Activated T-helper 1 cell treated with anti-CD3 and anti-CD28 coated beads, Interleukin-12 subunit alpha, Interleukin-12 subunit beta, Interleukin-2, Interleukin-4 antibody, amounts not matched to agents 30 ng/mL and 10 ng/mL and 1 ng/mL, durations not matched to agents 14 hours and 24 hours and 36 hours (primary cell): ENCODE measurements around the gene PCID2. TPM values are rescaled to one million over a fixed set of nuclear protein-coding genes. Genes with fewer than 3 reads are reported as not detected.

ENCODE experiments used
- DNase-seq: peaks from one replicate; pipeline ENCODE4 v3.0.0; 2021; ENCODE audit warnings: low spot score
- H3K27ac Mint-ChIP-seq: one replicate; pipeline ENCODE4 v1.8.0; 2021; ENCODE audit warnings: mild to moderate bottlenecking, mixed read lengths
- H3K27me3 Mint-ChIP-seq: one replicate; pipeline ENCODE4 v1.8.0; 2022; ENCODE audit warnings: mild to moderate bottlenecking, moderate library complexity, mixed read lengths; ENCODE audit not compliant: insufficient read depth
- H3K36me3 Mint-ChIP-seq: one replicate; pipeline ENCODE4 v1.8.0; 2021; ENCODE audit warnings: low read depth, mixed read lengths
- H3K4me1 Mint-ChIP-seq: one replicate; pipeline ENCODE4 v1.8.0; 2021; ENCODE audit warnings: low read depth, mixed read lengths
- H3K4me3 Mint-ChIP-seq: one replicate; pipeline ENCODE4 v1.8.0; 2021; ENCODE audit warnings: mild to moderate bottlenecking, moderate library complexity, mixed read lengths
- H3K9me3 Mint-ChIP-seq: one replicate; pipeline ENCODE4 v1.8.0; 2021; ENCODE audit warnings: mixed read lengths
- intact Hi-C: fragments of 100-400 bp; cut with micrococcal nuclease; formaldehyde crosslinking; loops from one replicate; pipeline ENCODE4 v1.15.1; 2024
- total RNA-seq: library from RNA; stranded (reverse); gene quantifications from 2 replicates; pipeline ENCODE4 v1.2.3, GENCODE V29; 2022

PCID2 gene
- total RNA-seq, 1 donor from 2014 or later: 71.5 TPM

DNA sequence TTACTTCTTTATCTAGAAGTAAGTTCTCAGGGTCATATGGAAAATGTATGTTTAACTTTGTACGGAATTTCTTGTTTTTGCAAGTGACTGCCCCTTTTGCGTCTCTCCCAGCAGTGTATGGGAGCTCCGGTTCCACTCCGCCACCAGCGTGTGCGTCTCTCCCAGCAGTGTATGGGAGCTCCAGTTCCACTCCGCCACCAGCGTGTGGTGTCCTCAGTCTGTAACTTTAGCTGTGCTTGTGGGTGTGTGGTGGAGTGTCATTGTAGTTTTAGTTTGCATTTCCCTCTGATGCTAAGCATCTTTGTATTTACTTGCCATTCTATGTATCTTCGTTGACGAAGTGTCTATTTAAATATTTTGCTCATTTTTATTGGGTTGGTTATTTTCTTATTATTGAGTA lies 3.3 kb upstream of the PCID2 start:
- intact Hi-C loops: loop anchor here (2.0 kb wide), 1 partner anchor 279 kb away; the partner anchor contains the start of gene DCUN1D2
- H3K9me3 Mint-ChIP-seq: no peaks in the 10 kb centered on the region
- H3K27ac Mint-ChIP-seq: peak overlapping the region; percentile 27
- peaks cover 24% of the 10 kb centered on the region for H3K36me3 Mint-ChIP-seq
- DNase-seq: no peak
- no peaks in the 10 kb centered on the region for H3K27me3 Mint-ChIP-seq
- H3K4me1 Mint-ChIP-seq: peaks cover 45% of the 10 kb centered on the region
- H3K4me3 Mint-ChIP-seq: peak overlapping the region; percentile 89

DNA sequence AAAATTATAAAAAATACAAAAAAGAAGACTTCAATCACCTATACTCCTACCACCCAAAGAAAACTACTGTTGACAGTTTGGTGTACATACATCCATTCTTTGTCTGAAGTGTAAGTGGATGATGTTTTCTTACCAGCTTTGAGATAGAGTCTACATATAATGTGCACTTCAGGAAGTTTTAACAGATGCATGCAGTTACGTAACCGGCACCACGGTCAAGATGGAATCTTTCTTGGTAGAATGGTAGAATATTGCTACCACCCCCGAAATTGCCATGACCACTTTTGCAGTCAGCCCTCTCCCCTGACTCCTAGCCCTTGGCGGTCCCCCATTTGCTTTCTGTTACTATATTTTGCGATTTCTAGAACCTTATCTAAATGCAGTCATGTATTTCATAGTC lies 2.4 kb upstream of the PCID2 start:
- peaks cover 54% of the 10 kb centered on the region for H3K4me1 Mint-ChIP-seq
- intact Hi-C loops: loop anchor here (2.0 kb wide), 1 partner anchor 280 kb away; the partner anchor contains the start of gene DCUN1D2
- peak overlapping the region; percentile 89 for H3K4me3 Mint-ChIP-seq

DNA sequence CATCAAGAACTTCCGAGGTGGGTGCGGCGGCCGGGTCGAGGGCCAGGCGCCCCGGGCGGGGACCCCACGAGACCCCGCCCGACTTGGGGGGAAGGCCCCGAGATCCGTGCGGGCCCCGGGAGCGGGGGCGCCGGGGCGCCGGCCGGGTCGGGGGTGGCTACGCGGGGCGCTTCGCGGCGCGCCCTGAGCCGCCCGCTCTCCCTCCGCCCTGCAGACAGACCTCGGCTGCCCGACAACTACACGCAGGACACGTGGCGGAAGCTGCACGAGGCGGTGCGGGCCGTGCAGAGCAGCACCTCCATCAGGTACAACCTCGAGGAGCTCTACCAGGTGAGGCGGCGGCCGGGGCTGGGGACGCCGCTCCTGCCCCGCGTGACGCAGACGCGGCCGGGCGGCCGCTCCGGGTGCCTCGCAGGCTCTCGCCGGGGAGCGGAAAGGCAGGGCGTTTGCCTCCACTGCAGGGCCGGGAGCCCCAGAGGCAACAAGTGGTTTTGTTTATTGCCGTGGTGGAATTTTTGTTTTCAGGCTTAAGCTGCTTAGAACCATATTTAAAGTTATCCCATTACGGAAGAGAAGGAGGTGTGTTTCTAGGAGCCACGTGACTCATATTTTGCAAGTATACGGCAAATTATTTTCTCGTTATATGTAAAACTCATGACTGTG lies 1.4 kb upstream of the PCID2 start:
- no peaks in the 10 kb centered on the region for H3K27me3 Mint-ChIP-seq
- peaks cover 64% of the 10 kb centered on the region for H3K4me1 Mint-ChIP-seq
- intact Hi-C loops: loop anchor here (1.0 to 5.0 kb wide), 8 partner anchors 21 to 621 kb away; partner anchors contain the start of genes DCUN1D2, LAMP1 and TUBGCP3
- peak overlapping the region; percentile 89 for H3K4me3 Mint-ChIP-seq
- DNase-seq: peak; percentile 69
- no peaks in the 10 kb centered on the region for H3K9me3 Mint-ChIP-seq
- H3K36me3 Mint-ChIP-seq: peaks cover 37% of the 10 kb centered on the region
- peak overlapping the region; percentile 85 for H3K27ac Mint-ChIP-seq

More for the DNA sequence above, 2.4 kb upstream of the PCID2 start:
- Mint-ChIP-seq H3K27me3 (no peaks in the 10 kb centered on the region), H3K27ac (peak overlapping the region; percentile 5), H3K36me3 (peaks cover 32% of the 10 kb centered on the region), H3K9me3 (no peaks in the 10 kb centered on the region)
- DNase-seq: no peak

DNA sequence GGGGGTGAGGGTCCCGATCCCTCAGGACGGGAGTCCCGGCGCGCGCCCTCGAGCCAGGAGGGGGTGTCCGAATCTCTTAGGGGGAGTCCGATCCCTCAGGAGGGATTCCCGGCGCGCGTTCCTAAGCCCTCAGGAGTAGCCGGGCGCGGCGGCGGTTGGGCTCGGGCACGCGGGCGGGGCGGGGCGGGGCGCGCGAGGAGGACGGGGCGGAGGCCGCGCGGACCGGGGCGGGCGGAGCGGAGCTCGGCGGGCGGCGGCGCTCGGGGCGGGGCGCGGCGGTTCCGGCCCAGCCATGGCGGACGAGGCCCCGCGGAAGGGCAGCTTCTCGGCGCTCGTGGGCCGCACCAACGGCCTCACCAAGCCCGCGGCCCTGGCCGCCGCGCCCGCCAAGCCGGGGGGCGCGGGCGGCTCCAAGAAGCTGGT lies 878 bp upstream of the PCID2 start, which contains the start of gene CUL4A:
Gene CUL4A (plus strand): TSS at position 278 of the 423 bp plus-strand sequence. CDS start 15 bp downstream, at position 293.
- intact Hi-C loops: loop anchor here (1.0 to 5.0 kb wide), 7 partner anchors 21 to 621 kb away; partner anchors contain the start of genes LAMP1 and TUBGCP3
- H3K4me1 Mint-ChIP-seq: peaks cover 66% of the 10 kb centered on the region
- peak within 1 kb of the TSS; percentile 94 for H3K4me3 Mint-ChIP-seq
- peak within 1 kb of the TSS; percentile 85 for H3K27ac Mint-ChIP-seq
- H3K9me3 Mint-ChIP-seq: no peaks in the 10 kb centered on the region
- peak; percentile 66 for DNase-seq
- H3K27me3 Mint-ChIP-seq: no peaks in the 10 kb centered on the region
- H3K36me3 Mint-ChIP-seq: peaks cover 37% of the 10 kb centered on the region

DNA sequence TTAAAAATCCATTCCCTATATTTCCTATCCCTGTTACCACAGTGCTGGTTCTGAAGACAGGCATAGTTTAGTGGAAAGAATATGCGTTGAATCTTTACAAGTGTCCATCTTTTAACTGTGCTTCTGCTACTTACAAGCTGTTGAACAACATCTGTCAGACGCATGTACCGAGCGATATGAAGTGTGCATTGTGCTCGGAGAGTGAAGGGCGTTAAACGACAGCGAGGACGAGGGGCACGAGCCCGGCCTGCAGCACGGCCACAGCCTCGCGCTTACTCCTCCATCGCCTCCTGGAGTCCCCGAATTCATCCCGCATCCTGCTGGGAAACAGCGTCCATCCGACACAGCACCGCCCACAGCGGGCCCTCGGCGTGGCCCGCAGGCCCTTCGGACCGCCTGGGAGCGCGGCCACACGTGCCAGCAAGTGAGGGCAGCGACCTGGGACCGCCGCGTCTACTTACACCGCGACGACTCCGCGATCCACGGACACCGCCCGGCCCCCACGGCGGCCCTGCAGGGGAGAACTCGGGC lies 514 bp downstream of the PCID2 start:
- H3K9me3 Mint-ChIP-seq: no peaks in the 10 kb centered on the region
- peaks cover 62% of the 10 kb centered on the region for H3K4me1 Mint-ChIP-seq
- peaks cover 35% of the 10 kb centered on the region for H3K36me3 Mint-ChIP-seq
- intact Hi-C loops: loop anchor here (1.0 to 5.0 kb wide), 7 partner anchors 19 to 619 kb away; partner anchors contain the start of genes TFDP1 and TUBGCP3
- H3K4me3 Mint-ChIP-seq: peak overlapping the region; percentile 94
- peak overlapping the region; percentile 46 for H3K27ac Mint-ChIP-seq
- no peaks in the 10 kb centered on the region for H3K27me3 Mint-ChIP-seq
- DNase-seq: no peak

DNA sequence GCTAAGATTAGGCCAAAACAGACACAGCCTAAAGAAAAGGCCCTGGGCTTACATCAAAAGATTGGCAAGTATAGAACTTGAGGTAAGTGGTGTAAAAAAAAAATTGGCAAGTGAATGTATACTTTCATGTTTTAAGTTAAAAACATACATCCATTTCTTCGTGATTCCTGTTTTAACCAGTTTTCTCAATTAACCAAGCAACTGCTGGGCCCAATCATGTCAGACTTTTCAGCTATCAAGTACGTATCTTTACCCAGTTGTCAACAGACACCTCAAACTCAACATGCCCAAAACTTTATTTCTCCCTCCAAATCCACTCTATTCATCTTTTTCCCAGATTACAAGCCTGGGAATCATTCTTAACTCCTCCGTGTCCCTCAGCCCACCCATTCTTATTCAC lies 1.0 kb downstream of the PCID2 start:
- peaks cover 35% of the 10 kb centered on the region for H3K36me3 Mint-ChIP-seq
- H3K27ac Mint-ChIP-seq: peak overlapping the region; percentile 46

DNA sequence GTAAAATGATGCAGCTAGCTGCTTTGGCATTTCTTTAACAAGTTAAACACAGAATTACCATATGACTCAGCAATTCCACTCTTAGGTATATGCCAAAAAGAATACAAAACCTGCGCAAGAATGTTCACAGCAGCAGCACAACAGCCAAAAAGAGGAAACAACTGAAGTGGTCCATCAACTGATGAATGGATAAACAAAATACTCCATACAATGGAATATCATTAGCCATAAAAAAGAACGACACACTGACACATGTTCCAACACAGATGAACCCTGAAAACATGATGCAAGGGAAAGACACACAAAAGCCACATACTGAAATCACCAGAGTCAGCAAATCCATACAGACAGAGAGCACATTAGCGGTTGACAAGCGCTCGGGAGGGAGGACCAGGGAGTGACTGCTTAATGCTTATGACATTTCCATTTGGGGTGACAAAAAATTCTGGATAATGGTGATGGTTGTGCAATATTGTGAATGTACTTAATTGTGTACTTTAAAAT lies 3.0 kb downstream of the PCID2 start:
- peaks cover 22% of the 10 kb centered on the region for H3K36me3 Mint-ChIP-seq
- no peaks in the 10 kb centered on the region for H3K27me3 Mint-ChIP-seq
- no peak for DNase-seq
- H3K9me3 Mint-ChIP-seq: no peaks in the 10 kb centered on the region
- H3K4me1 Mint-ChIP-seq: peaks cover 58% of the 10 kb centered on the region
- intact Hi-C loops: loop anchor here (5.0 kb wide), 1 partner anchor 518 kb away; no protein-coding TSS in a partner anchor
- H3K27ac Mint-ChIP-seq: peak overlapping the region; percentile 81
- peak overlapping the region; percentile 73 for H3K4me3 Mint-ChIP-seq

More for the DNA sequence above, 1.0 kb downstream of the PCID2 start:
- Mint-ChIP-seq H3K4me3 (peak overlapping the region; percentile 94), H3K27me3 (no peaks in the 10 kb centered on the region), H3K9me3 (no peaks in the 10 kb centered on the region), H3K4me1 (peaks cover 66% of the 10 kb centered on the region)
- intact Hi-C loops: loop anchor here (5.0 kb wide), 1 partner anchor 520 kb away; no protein-coding TSS in a partner anchor
- no peak for DNase-seq

DNA sequence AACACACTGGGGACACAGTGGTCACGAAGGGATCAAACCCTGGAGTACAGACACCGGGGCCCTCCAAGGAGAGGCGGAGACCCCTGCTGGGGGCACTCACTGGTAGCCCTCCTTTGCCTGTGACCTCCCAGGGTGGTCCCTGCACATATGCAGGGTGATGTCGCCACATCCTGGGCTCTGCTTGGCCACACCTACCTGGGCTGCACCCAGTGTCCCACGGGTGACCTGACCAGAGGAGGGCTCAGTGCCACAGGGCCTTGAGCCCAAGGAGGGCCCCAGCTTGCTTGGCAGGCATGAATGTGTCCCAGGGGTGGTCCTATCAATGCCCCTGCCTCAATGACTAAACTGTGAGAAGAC lies 4.1 kb downstream of the PCID2 start:
- H3K27ac Mint-ChIP-seq: no peak overlapping the region
- peaks cover 58% of the 10 kb centered on the region for H3K4me1 Mint-ChIP-seq

DNA sequence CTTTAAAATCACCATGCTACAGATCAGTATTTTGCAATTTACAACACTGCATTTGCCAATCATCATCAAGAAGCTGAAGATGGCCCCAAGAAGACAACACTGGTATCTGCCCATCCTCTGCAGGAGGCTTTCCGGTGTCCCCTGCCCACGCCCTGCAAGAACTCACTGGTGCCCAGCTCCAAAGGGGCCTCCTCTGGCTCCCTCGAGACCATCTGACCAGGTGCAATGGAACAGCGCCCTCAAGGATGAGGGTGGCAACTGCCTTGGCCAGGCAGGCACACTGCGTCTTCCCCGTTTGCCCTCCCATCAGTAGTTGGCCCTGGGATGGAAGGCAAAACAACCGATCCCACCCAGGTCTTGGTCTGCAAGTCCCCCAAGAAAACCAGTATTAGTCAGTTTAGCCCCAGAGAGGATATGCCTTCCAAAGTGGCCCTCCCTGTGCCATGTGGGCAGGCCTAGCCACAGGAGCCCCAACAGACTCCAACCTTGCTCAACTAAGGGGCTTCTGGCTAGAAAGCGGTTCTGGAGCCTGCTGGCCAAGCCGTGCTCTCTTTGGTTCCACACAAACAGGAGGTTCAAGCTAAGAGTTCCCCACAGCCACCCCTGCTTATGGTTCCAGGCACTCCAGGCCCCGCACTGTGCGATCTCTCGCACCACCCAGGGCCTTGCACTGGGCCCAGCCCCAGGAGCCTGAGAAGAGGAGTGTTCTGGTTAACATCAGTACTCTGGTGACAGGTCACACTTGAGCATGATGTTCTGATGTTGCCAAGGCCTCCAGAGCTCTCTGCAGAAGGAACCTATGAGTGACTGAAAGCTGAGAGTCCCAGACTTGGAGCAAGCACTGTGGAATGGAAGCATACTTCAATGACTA lies 4.7 kb downstream of the PCID2 start:
- no peak for DNase-seq
- Mint-ChIP-seq H3K36me3 (peaks cover 29% of the 10 kb centered on the region), H3K27ac (no peak overlapping the region), H3K27me3 (no peaks in the 10 kb centered on the region), H3K9me3 (no peaks in the 10 kb centered on the region), H3K4me1 (peaks cover 58% of the 10 kb centered on the region), H3K4me3 (no peak overlapping the region)
- intact Hi-C loops: no loop called here

More for the DNA sequence above, 4.1 kb downstream of the PCID2 start:
- no peak for DNase-seq
- H3K9me3 Mint-ChIP-seq: no peaks in the 10 kb centered on the region
- no peaks in the 10 kb centered on the region for H3K27me3 Mint-ChIP-seq
- intact Hi-C loops: no loop called here
- H3K36me3 Mint-ChIP-seq: peaks cover 29% of the 10 kb centered on the region
- H3K4me3 Mint-ChIP-seq: no peak overlapping the region

DNA sequence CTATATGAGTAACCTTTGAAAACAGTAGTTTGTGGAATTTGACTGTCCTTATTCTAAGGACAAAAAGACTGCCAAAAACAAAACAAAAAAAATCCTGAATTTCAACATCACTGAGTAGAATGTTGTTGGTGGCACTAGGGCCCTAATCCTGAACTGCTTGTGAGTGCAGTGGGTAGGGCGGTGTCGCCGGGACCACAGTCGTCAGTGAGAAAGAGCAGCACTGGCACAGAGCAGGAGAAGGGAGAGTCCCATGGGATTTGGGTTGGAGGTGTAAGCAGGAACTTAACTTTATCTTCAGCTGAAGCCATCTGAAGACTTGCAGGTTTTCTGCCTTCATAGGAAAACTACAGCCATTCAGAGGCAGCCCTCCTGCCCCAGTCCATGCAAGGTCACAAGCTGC lies 5.6 kb downstream of the PCID2 start:
- Mint-ChIP-seq H3K4me3 (no peak overlapping the region), H3K27ac (no peak overlapping the region), H3K9me3 (no peaks in the 10 kb centered on the region), H3K4me1 (peaks cover 58% of the 10 kb centered on the region), H3K27me3 (no peaks in the 10 kb centered on the region), H3K36me3 (peaks cover 30% of the 10 kb centered on the region)
- DNase-seq: no peak
- intact Hi-C loops: no loop called here

DNA sequence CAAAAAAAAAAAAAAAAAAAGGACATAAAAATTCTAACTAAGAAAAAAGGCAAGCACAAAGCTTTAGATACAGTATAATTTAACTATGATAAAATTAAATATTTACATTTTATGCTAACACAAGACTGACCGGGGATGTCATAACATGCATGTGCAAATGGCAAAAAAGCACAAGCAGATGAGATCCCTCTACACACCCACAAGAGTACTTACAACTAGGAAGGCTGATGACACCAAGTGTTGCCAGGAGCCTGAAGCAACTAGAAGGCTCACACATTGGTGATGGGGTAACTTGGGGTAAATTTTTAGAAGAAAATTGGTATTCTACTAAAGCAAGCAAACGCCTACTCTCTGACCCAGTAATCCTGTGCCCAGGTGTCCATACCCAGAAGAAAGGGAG lies 6.7 kb downstream of the PCID2 start:
- intact Hi-C loops: no loop called here
- no peak overlapping the region for H3K4me3 Mint-ChIP-seq

DNA sequence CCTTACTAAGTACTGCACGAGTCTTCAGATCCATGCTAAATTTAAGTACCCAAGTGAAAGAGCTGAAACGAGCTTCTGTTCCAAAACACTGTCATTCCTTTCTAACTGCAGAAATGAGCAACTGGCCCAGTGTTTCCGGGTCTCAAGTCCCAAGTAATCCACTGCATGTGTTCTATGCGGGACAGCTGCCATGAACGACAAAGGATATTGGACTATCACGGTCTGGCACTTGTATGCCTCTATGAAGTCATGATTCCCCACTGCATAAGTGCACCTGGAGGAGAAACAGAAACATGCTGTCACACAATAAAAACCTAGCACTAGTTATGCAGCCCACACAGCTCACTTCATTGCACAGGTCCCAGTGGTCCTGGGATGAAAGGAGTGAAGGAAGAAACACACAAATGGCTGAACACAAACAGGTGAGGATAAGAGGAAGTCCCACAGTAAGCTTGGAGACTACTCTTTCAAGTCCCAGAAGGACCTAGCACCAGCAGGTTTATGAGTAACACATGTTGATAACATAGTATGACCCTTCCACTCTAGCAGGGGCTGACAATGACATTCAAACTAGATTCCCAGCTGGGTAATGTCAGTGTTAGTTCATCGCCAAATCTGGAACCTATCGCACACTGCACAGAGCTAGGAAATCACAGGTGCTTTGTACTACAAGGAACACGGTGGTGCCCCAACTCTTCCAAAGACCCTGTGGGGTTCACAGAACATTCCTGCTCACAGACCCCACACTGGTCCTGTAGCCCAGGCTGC lies 11.3 kb downstream of the PCID2 start:
- DNase-seq: no peak
- Mint-ChIP-seq H3K9me3 (no peaks in the 10 kb centered on the region), H3K36me3 (peaks cover 43% of the 10 kb centered on the region), H3K4me1 (peaks cover 8% of the 10 kb centered on the region), H3K27me3 (no peaks in the 10 kb centered on the region), H3K4me3 (no peak overlapping the region), H3K27ac (no peak overlapping the region)
- intact Hi-C loops: no loop called here

More for the DNA sequence above, 6.7 kb downstream of the PCID2 start:
- no peak for DNase-seq
- Mint-ChIP-seq H3K27me3 (no peaks in the 10 kb centered on the region), H3K4me1 (peaks cover 47% of the 10 kb centered on the region), H3K36me3 (peaks cover 29% of the 10 kb centered on the region), H3K9me3 (no peaks in the 10 kb centered on the region), H3K27ac (no peak overlapping the region)
